GM12891 (cell line): Measurements from ENCODE around the gene CYP2C18.
"Not testable (repeated sequence)": the region's sequence is repeated elsewhere in the genome, so short reads cannot be mapped to it uniquely, and the experiment has no call there.

ENCODE experiments used
- DNase-seq: peaks from one replicate; pipeline ENCODE4 v3.0.0; 2011; ENCODE audit warnings: low spot score; ENCODE audit not compliant: insufficient read length
- FAIRE-seq: peaks from 2 replicates; lab custom pipeline; 2011; peaks lifted over from hg19 to GRCh38; lab: Jason Lieb, UNC
- PAX5 ChIP-seq: IDR thresholded peaks from 2 replicates; pipeline ENCODE4 v1.6.1; 2011; ENCODE audit warnings: low read length, moderate library complexity, mild to moderate bottlenecking; ENCODE audit not compliant: insufficient read depth, severe bottlenecking
- POLR2A ChIP-seq: IDR thresholded peaks from 2 replicates; pipeline ENCODE4 v1.6.1; 2011; ENCODE audit warnings: low read depth, low read length, control low read depth
- POLR2AphosphoS5 ChIP-seq: IDR thresholded peaks from 2 replicates; pipeline ENCODE4 v1.6.1; 2011; ENCODE audit warnings: low read depth, low read length, control low read depth
- POU2F2 ChIP-seq: IDR thresholded peaks from 2 replicates; pipeline ENCODE4 v1.6.1; 2011; ENCODE audit warnings: low read depth, mild to moderate bottlenecking, control low read depth, low read length, moderate library complexity
- SPI1 ChIP-seq: IDR thresholded peaks from 2 replicates; pipeline ENCODE4 v1.6.1; 2011; ENCODE audit warnings: low read depth, low read length, control low read depth
- TAF1 ChIP-seq: IDR thresholded peaks from 2 replicates; pipeline ENCODE4 v1.6.1; 2011; ENCODE audit warnings: low read depth, low read length, control low read depth

CYP2C18 gene

GRCh38 chr10:94747137-94747536, 63.6 kb downstream of the CYP2C18 start:
- no peak for DNase-seq
- TF ChIP-seq POLR2A (no peak), POLR2AphosphoS5 (no peak), PAX5 (no peak), POU2F2 (no peak), SPI1 (no peak), TAF1 (no peak)
- FAIRE-seq: no peak

- FAIRE-seq (no peak), DNase-seq (no peak)
- TF ChIP-seq POLR2A: no peak
- no peak for TF ChIP-seq SPI1
These were observed 64.3 kb downstream of the CYP2C18 start for GRCh38 chr10:94747838-94748237.

GRCh38 chr10:94757916-94758315, 74.4 kb downstream of the CYP2C18 start:
- no peak for DNase-seq
- no peak for FAIRE-seq
- no peak for TF ChIP-seq TAF1
- no peak for TF ChIP-seq SPI1
- TF ChIP-seq POLR2A: no peak
- no peak for TF ChIP-seq POLR2AphosphoS5
- TF ChIP-seq PAX5: no peak

GRCh38 chr10:94760586-94761178, 77.2 kb downstream of the CYP2C18 start:
- FAIRE-seq (no peak), DNase-seq (no peak)
- TF ChIP-seq SPI1 (no peak), POU2F2 (no peak), TAF1 (no peak), POLR2A (no peak), PAX5 (no peak), POLR2AphosphoS5 (no peak)

GRCh38 chr10:94762393-94762792, 78.9 kb downstream of the CYP2C18 start, which contains the start of gene CYP2C19:
CYP2C19 (plus strand) TSS chr10:94762681; CDS start chr10:94762706, 25 bp downstream.
- DNase-seq: no peak
- FAIRE-seq: no peak
- no peak for TF ChIP-seq SPI1
- no peak for TF ChIP-seq POU2F2
- TF ChIP-seq PAX5: no peak
- TF ChIP-seq POLR2A: no peak
- no peak for TF ChIP-seq POLR2AphosphoS5
- no peak for TF ChIP-seq TAF1

- FAIRE-seq, DNase-seq: not testable (repeated sequence)
These were observed 91.9 kb downstream of the CYP2C18 start for GRCh38 chr10:94775425-94775824.

GRCh38 chr10:94777886-94778458, 94.4 kb downstream of the CYP2C18 start:
- TF ChIP-seq SPI1 (no peak), PAX5 (no peak)
- no peak for DNase-seq
- FAIRE-seq: no peak

- DNase-seq: no peak
- FAIRE-seq: no peak
- TF ChIP-seq POLR2A: no peak
- no peak for TF ChIP-seq PAX5
- TF ChIP-seq TAF1: no peak
- TF ChIP-seq POU2F2: no peak
- no peak for TF ChIP-seq SPI1
- TF ChIP-seq POLR2AphosphoS5: no peak
These were observed 97.3 kb downstream of the CYP2C18 start for GRCh38 chr10:94780844-94781243.

GRCh38 chr10:94784256-94784655, 100.7 kb downstream of the CYP2C18 start:
- TF ChIP-seq POLR2AphosphoS5: no peak
- no peak for TF ChIP-seq POLR2A
- FAIRE-seq (no peak), DNase-seq (no peak)

GRCh38 chr10:94785211-94785610, 101.7 kb downstream of the CYP2C18 start:
- FAIRE-seq: no peak
- TF ChIP-seq TAF1 (no peak), SPI1 (no peak), POU2F2 (no peak), PAX5 (no peak), POLR2A (no peak), POLR2AphosphoS5 (no peak)

More at GRCh38 chr10:94785211-94785610, 101.7 kb downstream of the CYP2C18 start:
- DNase-seq: no peak
